Fibroblast of mammary gland (primary cell): ENCODE data around the gene VPS13D.

Source experiments
- DNase-seq: peaks from one replicate; pipeline ENCODE4 v3.0.0-alpha.2; 2010; ENCODE audit warnings: low read depth
- H3K4me3 ChIP-seq: 2 replicates; pipeline ENCODE4 v1.5.1; 2011; ENCODE audit warnings: low read depth, mild to moderate bottlenecking, low read length, moderate library complexity; ENCODE audit not compliant: control insufficient read depth
- TF ChIP-seq, protein P1 (sequence below): conservative IDR thresholded peaks from 2 replicates; pipeline ENCODE4 v1.5.1; 2011; ENCODE audit warnings: low read depth, low read length, inconsistent platforms; ENCODE audit not compliant: control insufficient read depth, insufficient read depth

Gene VPS13D

DNA sequence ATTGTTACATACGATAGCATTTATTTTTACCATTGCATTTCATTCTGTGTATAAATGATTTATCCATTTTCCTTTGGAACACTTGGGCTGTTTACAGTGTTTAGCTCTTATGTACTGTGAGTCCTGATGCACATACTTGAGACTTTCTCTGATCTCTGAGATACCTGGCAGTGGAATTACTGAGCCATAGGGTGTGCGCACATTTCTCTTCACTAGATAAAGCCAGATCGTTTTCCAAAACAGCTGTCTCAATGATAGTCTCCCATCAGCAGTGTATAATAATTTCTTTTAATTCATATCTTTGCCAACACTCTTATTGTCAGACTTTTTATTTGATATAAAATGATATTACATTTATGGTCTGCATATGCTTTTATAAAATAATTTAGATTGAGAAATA lies 66.2 kb downstream of the VPS13D start:
- H3K4me3 ChIP-seq, result no peak overlapping the region
- TF ChIP-seq, protein P1, sequence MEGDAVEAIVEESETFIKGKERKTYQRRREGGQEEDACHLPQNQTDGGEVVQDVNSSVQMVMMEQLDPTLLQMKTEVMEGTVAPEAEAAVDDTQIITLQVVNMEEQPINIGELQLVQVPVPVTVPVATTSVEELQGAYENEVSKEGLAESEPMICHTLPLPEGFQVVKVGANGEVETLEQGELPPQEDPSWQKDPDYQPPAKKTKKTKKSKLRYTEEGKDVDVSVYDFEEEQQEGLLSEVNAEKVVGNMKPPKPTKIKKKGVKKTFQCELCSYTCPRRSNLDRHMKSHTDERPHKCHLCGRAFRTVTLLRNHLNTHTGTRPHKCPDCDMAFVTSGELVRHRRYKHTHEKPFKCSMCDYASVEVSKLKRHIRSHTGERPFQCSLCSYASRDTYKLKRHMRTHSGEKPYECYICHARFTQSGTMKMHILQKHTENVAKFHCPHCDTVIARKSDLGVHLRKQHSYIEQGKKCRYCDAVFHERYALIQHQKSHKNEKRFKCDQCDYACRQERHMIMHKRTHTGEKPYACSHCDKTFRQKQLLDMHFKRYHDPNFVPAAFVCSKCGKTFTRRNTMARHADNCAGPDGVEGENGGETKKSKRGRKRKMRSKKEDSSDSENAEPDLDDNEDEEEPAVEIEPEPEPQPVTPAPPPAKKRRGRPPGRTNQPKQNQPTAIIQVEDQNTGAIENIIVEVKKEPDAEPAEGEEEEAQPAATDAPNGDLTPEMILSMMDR, result no peak
- DNase-seq, result no peak

DNA sequence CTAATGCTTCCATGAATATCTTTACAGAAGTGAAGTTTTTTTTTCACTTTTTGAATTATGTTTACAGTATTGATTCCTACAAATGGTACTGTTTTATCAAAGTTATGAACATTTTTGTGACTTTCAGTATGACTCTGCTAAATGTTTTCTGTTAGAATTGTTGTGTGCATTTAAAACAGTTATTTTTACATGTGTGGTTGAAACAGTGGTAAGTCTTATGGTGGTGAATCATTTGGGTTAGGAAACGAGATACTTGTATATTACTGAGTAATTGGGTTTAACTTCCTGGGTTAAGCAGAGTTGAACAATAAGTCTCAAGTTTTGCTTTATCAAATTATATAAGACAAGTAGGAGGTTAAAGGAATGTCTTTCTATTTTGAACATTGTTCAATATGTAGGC lies 66.8 kb downstream of the VPS13D start:
- no peak overlapping the region for H3K4me3 ChIP-seq
- TF ChIP-seq, protein P1, result no peak
- peak; percentile 84 for DNase-seq

DNA sequence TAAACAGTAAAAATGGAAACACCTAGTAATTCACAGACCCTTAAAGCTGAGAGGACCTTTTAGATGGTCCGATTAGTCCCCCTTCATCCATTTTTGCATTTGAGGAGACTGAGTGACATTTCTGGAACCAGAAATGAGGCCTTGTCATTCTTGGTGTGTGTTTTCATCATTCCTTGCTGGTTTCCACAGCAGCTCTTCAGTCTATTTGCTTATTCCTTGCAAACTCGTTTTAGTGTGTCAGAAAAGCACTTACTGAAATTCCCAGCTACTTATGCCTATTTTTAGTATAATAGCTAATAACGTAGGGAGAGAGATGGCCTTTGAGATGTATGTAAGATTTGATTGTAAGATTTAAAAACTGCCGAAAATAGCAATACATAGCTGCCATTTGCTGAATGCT lies 70.9 kb downstream of the VPS13D start:
- H3K4me3 ChIP-seq, result no peak overlapping the region
- DNase-seq, result no peak
- TF ChIP-seq, protein P1, result no peak

DNA sequence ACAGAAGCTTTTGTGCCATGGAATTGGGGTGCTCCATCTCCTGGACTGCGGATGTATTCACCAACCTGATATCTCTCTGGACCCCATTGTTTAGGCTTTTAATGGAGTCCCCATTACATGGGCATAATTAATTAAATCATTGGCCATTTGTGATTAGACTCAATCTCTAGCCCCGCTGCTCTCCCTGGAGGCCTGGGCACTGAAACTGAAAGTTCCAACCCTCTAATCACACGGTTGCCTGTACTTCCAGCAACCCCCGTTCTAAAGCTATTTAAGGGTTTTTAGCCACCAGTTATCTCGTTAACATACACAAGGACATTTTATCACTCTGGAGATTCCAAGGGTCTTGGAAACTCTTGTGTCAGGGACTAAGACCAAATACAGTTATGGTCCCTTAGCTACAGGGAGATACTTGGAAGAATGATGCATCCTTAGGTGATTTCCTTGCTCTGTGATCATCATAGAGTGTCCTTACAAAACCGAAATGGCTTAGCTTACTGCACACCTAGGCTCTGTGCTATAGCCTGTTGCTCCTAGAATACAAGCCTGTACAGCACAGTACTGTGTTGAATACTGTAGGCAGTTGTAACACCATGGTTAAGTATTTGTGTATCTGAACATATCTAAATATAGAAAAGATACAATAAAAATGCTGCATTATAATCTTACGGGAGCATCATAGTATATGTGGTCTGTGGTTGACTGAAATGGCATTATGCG lies 71.8 kb downstream of the VPS13D start:
- no peak overlapping the region for H3K4me3 ChIP-seq
- TF ChIP-seq, protein P1, result no peak
- DNase-seq, result no peak

DNA sequence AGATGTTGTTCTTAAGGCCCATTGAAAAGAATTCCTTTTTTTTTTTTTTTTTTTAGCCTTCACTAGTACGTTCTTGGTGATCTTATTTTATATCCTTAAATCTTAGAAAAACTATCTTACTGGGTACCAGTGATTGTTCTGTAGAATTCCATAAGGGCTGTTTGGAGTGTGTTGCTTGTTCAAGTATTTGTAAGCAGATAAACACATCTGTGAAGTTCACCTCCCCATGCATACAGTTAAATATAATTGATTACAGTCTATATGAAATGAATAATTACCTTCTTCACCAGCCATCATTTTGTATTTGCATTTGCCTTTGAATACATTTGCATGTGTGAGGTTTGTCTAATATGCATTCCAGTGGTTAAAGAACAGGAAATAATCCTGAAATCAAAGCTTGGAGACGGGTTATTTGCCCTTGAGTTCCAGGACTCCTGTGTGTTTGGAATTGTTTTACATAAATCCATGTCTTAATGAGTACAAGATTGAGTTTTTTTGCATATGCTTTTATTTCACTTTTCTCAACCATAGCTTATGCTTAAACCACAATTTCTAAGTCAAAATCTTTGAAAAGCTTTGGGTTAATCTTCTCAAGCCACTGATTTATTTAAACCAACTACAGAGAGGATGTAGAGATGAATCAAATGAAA lies 73.1 kb downstream of the VPS13D start:
- TF ChIP-seq, protein P1, result no peak
- no peak overlapping the region for H3K4me3 ChIP-seq
- DNase-seq, result no peak

GRCh38 chr1:12305377-12305776 lies 75.5 kb downstream of the VPS13D start:
- no peak overlapping the region for H3K4me3 ChIP-seq
- TF ChIP-seq, protein P1, result no peak
- DNase-seq, result peak; percentile 27
